ENCODE measurements around the gene CRYBB1. TPM values are rescaled to one million over a fixed set of nuclear protein-coding genes. Genes with fewer than 3 reads are reported as not detected.
A peak's percentile ranks its signal among the peaks of the same experiment; 100 is the strongest.

The CRYBB1 gene
- total RNA-seq, 3 donors from 2014 or later (not counting 1 experiment from before 2014, with no cell fraction given): not detected

GRCh38 chr22:26643418-26644100, 25.7 kb upstream of the CRYBB1 start:
- 60% methylated on average over 15 of the region's 15 CpGs for WGBS (ENCODE audit: insufficient coverage)
- H3K4me3 ChIP-seq (ENCODE audit: low read length): no peak overlapping the region
- H3K27ac ChIP-seq (ENCODE audit: low read length): peak overlapping the region; percentile 87
- no peak for TF ChIP-seq CTCF (IDR thresholded peaks at IDR 0.05)
- no peaks in the 10 kb centered on the region for H3K36me3 Mint-ChIP-seq
- H3K27me3 Mint-ChIP-seq (ENCODE audit: low read depth in 2 of 2): no peaks in the 10 kb centered on the region
- no peaks in the 10 kb centered on the region for H3K9me3 ChIP-seq (ENCODE audit: control insufficient read depth, insufficient read depth, low read length)
- no peaks in the 10 kb centered on the region for H3K36me3 ChIP-seq (ENCODE audit: control insufficient read depth, insufficient read depth, low read length)
- ATAC-seq (peak; percentile 27 to 65 (median 53)), DNase-seq (peak in 1 of 2 donors; percentile 62)
- H3K4me1 Mint-ChIP-seq: peaks cover 83 to 84% of the 10 kb centered on the region in 2 donors
- peaks cover 64% of the 10 kb centered on the region for H3K4me1 ChIP-seq (ENCODE audit: control insufficient read depth, insufficient read depth, low read length)
- peak overlapping the region; percentile 94 to 99 for H3K27ac Mint-ChIP-seq
- H3K27me3 ChIP-seq (ENCODE audit: control insufficient read depth, insufficient read depth, low read length): no peaks in the 10 kb centered on the region
- intact Hi-C loops (cut with micrococcal nuclease): loop anchor here (1.0 to 2.0 kb wide), 3 partner anchors 13 to 53 kb away; partner anchors contain the start of genes MIAT and TPST2
- peak overlapping the region; percentile 91 for H3K4me3 Mint-ChIP-seq
- H3K9me3 Mint-ChIP-seq: no peaks in the 10 kb centered on the region

- Histone ChIP-seq H3K36me3 (ENCODE audit: control insufficient read depth, insufficient read depth, low read length) (no peaks in the 10 kb centered on the region), H3K4me1 (ENCODE audit: control insufficient read depth, insufficient read depth, low read length) (peaks cover 56% of the 10 kb centered on the region), H3K27ac (ENCODE audit: low read length) (peak overlapping the region; percentile 87), H3K4me3 (ENCODE audit: low read length) (no peak overlapping the region), H3K9me3 (ENCODE audit: control insufficient read depth, insufficient read depth, low read length) (no peaks in the 10 kb centered on the region), H3K27me3 (ENCODE audit: control insufficient read depth, insufficient read depth, low read length) (no peaks in the 10 kb centered on the region)
- peaks cover 75 to 76% of the 10 kb centered on the region in 2 donors for H3K4me1 Mint-ChIP-seq
- intact Hi-C loops (cut with micrococcal nuclease): loop anchor here (1.0 to 2.0 kb wide), 3 partner anchors 14 to 52 kb away; partner anchors contain the start of genes MIAT and TPST2
- H3K36me3 Mint-ChIP-seq: no peaks in the 10 kb centered on the region
- DNase-seq (peak; percentile 72 to 83), ATAC-seq (peak; percentile 75 to 80 (median 80))
- H3K9me3 Mint-ChIP-seq: no peaks in the 10 kb centered on the region
- WGBS (ENCODE audit: insufficient coverage): 10% methylated on average over 5 of the region's 8 CpGs
- no peaks in the 10 kb centered on the region for H3K27me3 Mint-ChIP-seq (ENCODE audit: low read depth in 2 of 2)
- peak; percentile 23 for TF ChIP-seq CTCF (IDR thresholded peaks at IDR 0.05)
- peak overlapping the region; percentile 94 to 99 for H3K27ac Mint-ChIP-seq
- peak overlapping the region; percentile 91 for H3K4me3 Mint-ChIP-seq
These were observed 24.9 kb upstream of the CRYBB1 start for GRCh38 chr22:26642465-26643417.

GRCh38 chr22:26636296-26636695, 18.5 kb upstream of the CRYBB1 start:
- H3K36me3 ChIP-seq (ENCODE audit: control insufficient read depth, insufficient read depth, low read length): no peaks in the 10 kb centered on the region
- no peak for TF ChIP-seq CTCF (IDR thresholded peaks at IDR 0.05)
- DNase-seq (no peak), ATAC-seq (no peak)
- no peak overlapping the region for H3K27ac Mint-ChIP-seq
- no peak overlapping the region for H3K4me3 Mint-ChIP-seq
- no peaks in the 10 kb centered on the region for H3K27me3 Mint-ChIP-seq (ENCODE audit: low read depth in 2 of 2)
- no peaks in the 10 kb centered on the region for H3K9me3 Mint-ChIP-seq
- H3K27ac ChIP-seq (ENCODE audit: low read length): no peak overlapping the region
- intact Hi-C loops (cut with micrococcal nuclease): no loop called here
- 58% methylated on average over 1 of the region's 1 CpG for WGBS (ENCODE audit: insufficient coverage)
- no peak overlapping the region for H3K4me3 ChIP-seq (ENCODE audit: low read length)
- H3K36me3 Mint-ChIP-seq: no peaks in the 10 kb centered on the region
- H3K27me3 ChIP-seq (ENCODE audit: control insufficient read depth, insufficient read depth, low read length): no peaks in the 10 kb centered on the region
- H3K4me1 ChIP-seq (ENCODE audit: control insufficient read depth, insufficient read depth, low read length): peaks cover 7% of the 10 kb centered on the region
- peaks cover 19 to 40% of the 10 kb centered on the region in 2 donors for H3K4me1 Mint-ChIP-seq
- H3K9me3 ChIP-seq (ENCODE audit: control insufficient read depth, insufficient read depth, low read length): no peaks in the 10 kb centered on the region

Data from natural killer cell (primary cell).